Stimulated activated CD8-positive, alpha-beta memory T cell treated with anti-CD3 and anti-CD28 coated beads, Interleukin-15, amount 100 ng/mL, for 1 hour (primary cell): Measurements from ENCODE around the gene GATB.

ENCODE experiments used
- DNase-seq: peaks from one replicate; pipeline ENCODE4 v3.0.0-alpha.2; 2020; ENCODE audit warnings: low read depth

Gene GATB

DNA sequence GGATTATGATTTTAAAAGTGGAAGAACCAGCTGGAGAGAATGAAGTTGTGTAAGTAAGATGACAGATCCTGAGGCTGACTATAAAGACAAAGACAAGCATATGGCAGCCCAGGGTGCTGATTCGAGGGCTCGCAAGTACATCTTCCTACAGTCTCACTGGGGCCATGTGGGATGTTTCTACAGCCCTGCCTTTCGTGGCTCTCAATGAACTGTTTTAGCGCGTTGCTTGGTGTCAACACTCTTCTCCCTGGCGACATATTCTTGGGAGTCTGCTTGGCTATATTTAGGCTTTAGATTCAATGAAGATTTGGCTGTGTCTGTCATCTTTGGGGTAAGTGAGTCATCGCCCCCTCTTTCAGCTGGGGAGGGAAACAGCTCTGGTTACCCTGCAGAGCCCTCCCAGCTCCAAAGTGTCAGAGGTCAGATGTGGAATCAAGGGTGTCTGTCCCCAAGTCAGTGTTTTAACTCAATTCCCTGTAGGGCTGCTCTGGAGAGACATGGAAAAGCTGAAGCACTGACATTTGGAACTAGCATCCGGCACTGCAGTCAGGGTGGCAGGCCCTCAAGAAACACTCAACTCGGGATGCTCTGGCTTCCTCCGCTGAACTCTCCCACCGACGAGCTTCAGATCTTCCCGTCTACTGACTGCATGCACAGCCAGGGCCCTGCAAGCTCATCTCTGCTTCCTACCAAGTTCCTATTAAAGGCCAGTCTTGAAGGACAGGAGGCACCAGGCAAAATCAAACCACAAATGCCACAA lies 65.7 kb downstream of the GATB start:
- no peak for DNase-seq

DNA sequence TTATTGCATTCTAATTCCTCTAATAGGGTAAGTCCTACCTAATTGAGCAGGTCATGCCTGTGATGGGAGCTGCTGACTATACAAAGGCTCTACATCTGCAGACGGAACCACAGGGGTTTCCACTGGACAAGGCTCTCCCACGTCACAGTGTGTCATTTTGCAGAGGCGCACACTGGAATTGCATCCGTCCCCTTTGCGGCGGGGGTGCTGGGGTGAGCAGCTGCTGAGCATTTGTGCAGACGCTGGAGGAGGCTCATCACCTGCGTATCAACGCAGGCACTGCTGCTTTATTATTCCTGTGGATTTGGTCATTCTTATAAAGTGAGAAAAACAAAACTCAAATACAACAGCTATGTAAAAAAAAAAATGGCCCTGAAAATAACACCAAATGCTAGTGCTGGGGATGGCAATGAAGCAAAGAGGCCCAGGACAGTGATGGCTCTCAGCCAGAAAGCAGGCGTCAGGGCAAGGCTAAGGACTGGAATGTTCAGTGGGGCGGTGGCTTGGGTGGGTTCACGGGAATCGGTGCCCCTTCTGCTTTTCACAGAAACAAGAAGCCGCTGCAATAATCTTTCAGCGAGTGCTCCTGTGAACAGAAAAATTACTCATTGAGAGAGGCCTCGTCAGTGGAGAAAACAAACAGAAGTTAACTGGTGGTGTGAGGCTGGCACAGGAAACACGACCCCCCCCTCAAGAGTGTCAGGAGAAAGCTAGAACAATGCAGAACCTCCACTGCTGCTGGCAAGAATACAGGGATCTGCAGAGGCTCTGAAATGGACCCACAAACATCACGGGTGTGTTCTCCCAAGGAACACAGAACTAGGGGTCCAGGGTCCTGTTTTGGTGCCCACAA lies 67.8 kb downstream of the GATB start:
- DNase-seq = no peak

DNA sequence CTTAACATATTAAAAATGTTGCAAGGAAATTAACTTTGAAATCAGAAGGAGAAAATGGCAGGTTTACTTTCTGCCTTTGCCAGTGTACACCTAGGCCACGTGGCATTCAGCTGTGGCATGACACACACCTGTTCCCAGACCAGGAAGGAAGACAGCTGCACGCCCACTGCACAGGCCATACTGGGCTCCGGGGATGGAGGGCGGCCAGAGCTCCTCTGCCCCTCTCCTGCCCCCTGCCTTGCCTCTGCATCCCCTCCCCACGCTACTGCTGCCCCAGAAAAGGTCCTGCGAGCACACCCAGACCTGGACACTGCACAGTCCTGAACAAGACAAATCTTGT lies 68.4 kb downstream of the GATB start:
- no peak for DNase-seq

DNA sequence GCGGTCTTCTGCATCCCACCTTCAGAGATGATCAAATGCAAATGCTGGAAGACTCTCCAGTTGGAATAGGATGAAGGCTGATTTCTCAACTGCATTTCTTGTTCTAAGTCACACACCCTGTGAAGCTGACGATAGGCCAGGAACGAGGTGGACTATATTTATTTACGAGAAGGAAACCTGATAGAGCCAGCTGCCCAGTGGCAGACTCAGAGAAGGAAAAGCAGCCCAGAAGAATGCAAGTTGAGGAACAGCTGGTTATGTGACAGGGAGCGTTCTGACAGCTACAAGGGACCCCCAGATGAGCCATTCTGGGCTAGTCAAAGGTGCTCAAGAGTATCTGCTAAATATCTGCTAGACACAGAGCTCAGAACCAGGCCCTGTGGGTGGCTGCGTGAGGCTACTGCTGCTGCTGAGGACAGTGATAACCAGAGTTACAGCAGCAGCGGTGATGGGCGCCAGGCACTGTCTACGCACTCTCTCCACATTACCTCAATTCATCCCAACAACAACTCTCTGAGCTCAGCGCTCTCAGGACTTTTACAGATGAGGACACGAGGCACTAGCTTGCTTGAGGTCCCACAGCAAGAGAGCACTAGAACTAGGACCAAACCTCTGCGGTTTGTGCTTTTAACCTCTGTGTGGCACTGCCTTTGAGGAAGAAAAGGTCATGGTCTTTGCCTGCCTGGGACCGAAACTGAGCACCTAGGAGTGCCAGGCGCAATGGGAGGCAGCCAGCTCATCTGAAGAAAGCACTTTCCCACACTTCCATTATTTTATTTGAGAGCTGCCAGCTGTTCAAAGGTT lies 69.0 kb downstream of the GATB start:
- no peak for DNase-seq

DNA sequence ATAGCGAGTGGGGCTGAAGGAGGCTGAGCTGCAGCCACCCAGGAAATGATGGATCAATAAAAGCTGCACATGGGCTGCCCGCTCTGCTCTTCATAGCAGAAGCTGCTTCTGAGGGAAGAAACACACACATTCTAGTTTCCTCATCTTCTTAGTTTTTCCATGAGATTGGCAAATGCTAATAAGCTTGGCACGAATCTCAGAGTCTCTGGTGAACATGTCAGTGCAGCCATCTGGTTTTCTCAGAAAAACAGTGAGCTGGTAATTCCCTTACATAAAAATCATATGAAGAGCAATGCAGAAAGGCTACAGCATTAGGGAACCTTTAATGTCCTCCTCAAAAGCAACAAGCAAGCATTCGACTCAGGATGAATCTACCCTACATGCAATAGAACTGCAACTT lies 69.9 kb downstream of the GATB start:
- no peak for DNase-seq

DNA sequence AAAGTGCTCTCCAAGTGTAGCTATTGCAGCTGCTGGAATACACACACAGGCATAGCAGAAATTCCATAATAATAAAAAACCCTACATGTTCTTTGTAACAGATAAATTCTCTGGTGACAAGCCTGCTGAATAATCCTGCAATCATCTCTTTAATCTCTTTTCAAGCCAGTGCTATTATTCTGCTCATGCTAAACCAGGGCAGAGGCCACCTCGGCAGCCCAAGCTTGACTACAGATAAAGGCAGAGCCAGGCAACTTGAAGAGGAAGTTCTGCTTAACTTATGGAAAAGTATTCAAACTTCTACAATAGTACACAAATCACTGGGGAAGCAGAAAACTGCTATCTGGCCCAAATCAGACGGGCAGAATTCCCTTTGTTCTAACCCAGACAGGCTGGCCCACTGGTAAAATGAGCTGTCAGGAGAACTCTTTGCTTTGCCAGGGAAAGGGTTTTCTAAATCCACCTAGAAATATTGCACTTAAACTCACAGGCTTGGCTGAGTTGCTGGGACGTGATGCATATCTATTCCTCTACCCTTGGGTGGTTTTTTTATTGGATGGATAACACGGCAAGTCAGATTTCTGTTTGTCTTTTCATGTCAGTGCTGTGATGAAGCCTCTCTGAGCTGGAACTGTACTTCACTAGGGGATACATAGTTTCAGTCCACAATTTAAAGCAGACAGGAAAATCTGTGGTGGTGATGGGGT lies 70.5 kb downstream of the GATB start:
- no peak for DNase-seq

DNA sequence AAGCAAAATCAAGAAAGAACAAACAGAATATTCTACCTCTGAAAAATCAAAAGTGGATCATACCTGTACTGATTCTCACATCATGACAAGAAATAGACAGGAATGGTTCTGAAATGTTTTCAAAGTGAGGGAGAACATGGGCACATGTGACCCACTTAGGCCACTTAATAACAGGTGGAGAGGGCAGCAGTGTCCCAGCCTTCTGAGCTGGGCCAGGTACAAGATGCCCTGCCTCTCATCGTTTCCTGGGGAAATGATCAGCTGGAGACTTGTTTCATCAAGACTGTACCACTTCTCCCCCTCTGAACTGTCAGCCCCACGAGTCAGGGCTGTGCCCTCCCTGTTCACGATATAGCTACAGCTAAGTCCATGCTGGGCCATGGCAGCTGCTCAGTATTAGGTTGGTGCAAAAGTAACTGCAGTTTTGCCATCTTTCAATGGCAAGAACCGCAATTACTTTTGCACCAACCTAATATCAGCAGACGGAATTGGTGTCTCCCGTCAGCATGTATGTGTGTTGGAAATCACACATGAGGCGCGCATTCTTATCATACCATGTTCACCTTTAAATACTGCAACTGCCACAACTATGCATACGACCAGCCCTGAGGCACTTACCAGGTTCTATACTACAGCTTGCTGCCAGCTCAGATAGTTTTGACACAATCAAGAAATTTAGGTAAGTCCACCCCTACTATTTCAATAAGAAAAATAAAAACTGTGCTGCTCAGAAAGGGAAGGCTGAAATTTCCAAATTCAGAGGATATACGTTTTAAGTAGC lies 71.4 kb downstream of the GATB start:
- DNase-seq = no peak

DNA sequence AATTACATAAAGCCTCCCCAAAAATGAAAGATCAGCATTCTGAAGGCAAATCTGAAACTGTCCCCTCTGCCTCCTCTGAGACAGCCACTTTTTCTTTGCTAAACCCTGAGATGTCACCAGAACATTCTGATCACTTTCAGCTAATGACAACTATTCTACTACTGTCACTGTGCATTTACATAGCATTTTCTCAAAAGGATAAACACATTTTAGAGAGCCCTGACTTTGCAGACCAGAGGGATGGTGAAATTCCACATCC lies 72.1 kb downstream of the GATB start:
- DNase-seq = no peak

DNA sequence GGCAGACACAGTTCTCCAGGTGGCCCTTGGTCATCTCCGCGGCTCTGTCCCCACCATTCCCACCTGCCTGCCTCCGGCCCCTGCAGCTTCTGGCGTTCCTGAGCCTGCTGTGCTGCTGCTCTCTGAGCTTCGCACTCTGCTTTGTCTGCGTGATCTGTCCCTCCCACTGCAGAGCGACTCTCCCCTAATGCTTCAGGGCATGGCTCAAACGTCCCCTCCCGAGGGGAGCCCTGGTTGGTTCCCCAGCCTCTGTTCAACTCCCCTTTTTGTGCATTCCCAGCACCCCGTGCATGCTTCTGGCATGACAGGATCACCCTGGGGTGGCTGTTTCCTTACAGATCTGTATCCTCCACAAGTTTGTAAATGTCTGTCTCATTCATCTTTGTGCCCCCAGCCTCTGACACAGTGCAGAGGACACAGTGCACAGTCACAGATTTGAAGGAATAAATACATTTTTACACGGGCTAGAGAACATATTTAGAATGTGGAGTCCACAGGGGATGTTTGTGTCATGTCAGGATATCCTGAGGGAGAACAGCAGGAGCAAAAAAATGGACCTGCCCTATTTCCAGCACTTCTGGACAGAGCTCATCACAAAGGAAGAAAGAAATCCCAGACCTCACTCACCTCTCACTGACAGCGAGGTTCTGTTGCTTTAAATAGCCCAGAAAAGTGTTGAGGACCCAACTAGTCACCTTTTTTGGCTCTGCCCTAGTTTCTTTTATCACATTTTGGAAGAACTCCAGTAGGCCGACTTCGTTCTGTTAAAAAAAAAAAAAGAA lies 72.6 kb downstream of the GATB start:
- DNase-seq = no peak

DNA sequence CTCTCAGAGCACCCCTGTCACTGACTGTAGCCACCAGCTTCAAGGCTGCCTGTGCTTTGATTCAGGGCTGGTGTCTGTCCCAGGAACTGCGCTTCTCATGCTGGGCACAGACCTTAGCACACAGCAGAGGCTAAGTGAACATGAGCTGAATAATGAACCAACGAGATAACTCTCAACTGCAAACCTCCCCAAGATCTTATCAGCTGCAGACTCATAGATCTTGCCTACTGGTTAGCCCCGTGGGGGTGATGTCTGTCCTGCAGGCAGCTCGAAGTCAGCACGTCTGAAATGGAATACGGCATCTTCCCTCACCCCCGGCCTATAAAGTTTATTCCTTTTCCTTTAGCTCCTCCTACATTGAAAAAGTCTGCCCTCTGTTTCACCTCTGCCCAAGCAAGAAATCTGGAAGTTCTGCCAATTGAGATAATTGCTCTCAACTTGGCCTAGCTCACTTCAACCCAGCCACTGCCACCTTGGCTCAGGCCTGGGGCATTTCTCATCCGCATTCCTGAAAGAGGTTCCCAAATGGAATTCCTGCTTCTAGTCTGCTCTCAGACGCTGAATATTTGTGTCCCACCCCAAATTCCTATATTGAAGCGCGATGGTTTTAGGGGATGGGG lies 73.7 kb downstream of the GATB start:
- DNase-seq = no peak

DNA sequence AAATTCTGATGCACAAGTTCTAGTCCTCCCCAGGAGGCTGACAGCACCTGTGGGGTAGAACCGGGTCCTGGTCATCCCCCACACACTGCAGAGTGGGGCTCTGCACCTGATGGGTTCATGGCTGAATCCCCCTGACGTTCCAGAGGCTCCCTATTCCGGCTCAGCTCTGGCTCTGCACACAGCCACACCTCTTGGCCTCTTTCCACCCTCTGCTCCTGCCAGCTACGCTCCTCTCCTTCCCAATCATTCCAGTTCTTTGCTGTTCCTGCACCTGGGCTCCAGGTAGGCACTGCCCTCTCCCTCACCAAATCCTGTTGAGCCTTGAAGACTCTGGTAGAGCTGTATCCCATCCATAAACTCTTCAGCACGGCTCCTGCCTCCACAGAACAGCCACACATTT lies 75.5 kb downstream of the GATB start:
- DNase-seq = no peak

DNA sequence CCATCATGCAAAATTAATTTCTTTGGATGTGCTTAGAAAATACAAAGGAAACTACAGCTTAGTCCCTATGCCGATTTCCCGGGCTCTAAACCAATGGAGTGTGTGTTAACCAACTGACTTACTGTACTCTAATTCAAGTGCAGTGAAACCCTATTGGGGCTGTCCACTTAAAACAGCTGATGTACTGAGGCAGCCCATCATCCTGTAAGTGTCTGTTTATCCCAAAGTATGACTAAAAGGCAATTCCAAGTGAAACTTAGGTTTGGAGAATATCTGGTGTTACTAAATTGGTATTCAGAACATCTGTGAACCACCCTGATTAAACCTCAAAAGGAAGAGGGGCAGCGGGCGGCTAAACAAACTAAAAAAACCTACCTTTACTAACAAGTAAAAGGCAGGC lies 79.7 kb downstream of the GATB start:
- DNase-seq = no peak

DNA sequence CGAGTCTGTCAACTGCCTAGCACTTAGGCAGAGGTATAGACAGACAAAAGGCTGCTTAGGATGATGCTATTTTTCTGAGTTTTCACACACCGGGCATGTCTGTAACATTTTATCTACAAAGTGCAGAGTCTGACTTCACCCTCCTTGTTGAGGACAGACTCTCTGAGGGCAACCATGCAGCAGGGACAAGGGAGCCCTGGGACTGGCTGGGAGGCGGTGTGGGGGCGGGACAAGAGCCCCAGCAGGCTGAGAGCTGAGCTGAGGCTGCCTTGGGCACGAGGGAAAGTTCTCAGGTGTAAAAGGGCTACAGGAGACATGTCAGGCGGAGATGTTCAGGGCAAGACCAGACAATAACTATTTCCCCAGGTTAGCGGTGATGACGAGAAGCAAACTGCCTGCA lies 81.6 kb downstream of the GATB start:
- DNase-seq = no peak

DNA sequence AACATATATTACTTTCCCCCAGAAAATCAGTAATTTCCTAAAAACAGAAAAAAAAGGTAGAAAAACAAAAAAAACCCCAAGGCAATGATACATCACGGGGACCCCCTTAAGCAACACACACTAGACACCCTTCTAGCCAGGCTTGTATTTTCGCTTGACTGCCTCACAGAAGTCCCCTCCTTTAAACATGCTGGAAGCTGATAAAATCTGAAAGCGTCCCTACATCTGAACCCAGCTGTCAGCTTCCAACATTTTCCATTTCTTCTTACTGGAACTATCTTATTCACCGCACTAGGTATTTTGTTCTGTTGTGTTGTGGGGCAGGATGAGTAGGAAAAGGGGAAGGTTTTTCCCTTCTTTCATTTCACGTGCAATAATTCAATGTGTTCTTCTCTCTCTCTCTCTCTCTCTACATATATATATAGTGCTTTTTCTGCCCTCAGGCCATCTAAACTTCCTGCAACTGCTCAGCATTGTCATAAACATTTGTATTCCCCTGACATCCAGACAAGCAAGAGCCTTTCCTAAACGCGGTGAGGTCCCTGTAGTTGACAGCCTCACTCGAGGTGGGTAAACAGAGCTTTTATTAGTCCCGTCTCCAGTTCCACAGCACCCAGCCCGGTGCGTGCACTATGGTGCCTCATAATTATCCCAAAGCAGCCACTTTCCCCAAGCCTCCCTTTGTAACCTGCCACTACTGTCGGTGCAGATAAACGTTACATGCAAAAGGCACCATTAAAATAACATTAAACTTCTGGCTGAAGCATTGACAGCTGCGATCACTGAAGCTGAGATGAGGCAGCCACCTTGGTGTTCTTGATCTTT lies 82.5 kb downstream of the GATB start:
- no peak for DNase-seq

DNA sequence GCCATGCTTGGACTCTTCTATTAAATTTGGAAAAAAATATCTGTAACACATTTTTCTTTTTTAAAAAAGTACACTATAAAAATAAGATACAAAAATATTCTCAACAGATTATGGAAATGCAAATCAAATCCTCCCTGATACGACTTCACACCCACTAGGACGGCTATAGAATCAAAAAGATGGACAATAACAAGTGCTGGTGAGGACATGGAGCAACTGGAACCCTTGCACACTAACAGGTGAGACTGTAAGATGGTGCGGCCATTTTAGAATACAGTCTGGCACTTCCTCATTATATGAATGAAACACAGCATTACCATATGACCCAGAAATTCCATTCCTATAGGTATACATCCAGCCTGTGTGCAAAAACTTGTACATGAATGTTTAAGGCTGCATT lies 83.6 kb downstream of the GATB start:
- DNase-seq = no peak

DNA sequence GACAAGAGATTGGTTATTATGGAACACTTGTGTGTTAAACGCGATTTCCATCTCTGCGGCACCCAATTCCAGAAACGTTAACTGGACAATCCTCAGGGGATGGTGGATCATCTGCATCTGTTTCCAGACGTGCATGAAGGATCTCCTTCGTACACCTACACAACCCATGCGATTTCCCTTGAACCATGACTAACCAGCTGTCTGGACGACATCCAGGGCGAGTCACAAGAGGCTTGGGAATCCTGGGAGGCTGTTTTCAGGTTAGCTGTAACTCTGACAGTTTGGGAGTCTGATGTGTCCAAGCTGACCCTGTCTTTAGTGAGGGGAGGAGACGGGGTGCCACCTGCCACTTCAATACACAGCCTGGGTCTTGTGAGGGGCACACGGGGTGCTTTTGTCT lies 84.5 kb downstream of the GATB start:
- no peak for DNase-seq

DNA sequence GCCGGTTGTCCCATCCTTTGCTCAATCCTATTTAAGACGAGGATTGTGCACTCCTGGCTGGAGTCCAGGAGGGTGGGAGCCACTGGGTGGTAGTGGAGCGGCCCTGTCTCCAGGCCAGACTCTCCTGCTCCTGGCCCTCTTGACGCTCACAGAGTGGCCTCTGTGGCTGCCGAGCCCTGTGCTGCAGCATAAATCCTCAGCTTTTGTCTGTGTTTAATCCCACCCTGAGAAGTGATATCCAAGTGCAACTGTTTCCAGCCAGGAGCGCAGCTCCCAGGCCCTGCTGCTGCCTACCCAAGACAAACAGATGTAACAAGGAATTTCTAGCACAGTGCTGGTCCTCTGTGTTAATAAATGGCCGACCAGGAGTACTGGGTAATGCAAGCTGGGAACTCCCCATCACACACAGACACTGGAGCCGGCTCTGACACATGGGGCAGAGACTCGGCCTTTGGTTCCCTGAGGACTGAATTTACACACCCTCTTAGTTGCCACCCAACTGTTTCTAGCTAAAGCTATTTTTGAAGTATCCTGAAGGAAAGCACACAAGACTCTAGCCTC lies 85.3 kb downstream of the GATB start:
- DNase-seq = no peak

DNA sequence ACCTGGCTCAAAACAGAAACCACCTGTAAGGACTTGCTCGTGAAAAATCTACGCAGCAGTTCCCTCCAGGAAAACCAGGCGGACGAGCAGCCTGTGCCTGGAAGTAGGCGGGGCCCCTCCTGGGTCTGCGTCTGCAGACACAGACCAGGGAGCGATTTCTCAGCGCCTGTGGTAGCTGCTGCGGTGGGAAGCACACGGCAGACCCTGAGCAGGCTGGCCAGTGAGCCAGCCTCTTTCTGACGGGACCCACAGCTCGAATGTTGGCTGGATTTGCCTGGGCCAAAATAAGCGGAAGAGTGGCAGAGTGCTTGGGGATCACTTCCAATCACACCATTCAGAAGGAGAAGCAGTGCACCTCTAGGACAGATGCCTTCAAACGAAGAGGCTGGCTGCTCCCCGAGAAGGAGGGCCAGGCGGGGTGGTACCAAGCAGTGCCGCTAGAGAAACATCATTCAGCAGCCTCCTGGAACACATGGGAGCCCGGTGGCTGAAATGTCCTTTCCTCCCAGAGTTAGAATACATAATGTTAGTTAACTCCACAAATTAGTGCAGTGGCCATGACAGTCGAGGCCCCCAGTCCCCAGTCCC lies 85.9 kb downstream of the GATB start:
- no peak for DNase-seq
